Progenitor cell of endocrine pancreas (in vitro differentiated cells): ENCODE data around the gene BSND. TPM values are rescaled to one million over a fixed set of nuclear protein-coding genes. Genes with fewer than 3 reads are reported as not detected.

Experiments
- DNase-seq: peaks from one replicate; pipeline ENCODE4 v3.0.0; 2021; ENCODE audit warnings: low spot score; ENCODE audit not compliant: unreplicated experiment
- H3K27ac Mint-ChIP-seq: 2 replicates; pipeline ENCODE4 v1.8.0; 2021; ENCODE audit warnings: mild to moderate bottlenecking, moderate library complexity, mixed read lengths
- H3K27me3 Mint-ChIP-seq: 2 replicates; pipeline ENCODE4 v1.8.0; 2021; ENCODE audit warnings: mixed read lengths
- H3K36me3 Mint-ChIP-seq: 2 replicates; pipeline ENCODE4 v1.8.0; 2022; ENCODE audit warnings: mixed read lengths; ENCODE audit not compliant: insufficient read depth
- H3K4me1 Mint-ChIP-seq: 2 replicates; pipeline ENCODE4 v1.8.0; 2021; ENCODE audit warnings: low read depth, mixed read lengths
- H3K4me3 Mint-ChIP-seq: 2 replicates; pipeline ENCODE4 v1.8.0; 2021; ENCODE audit warnings: low read depth, mild to moderate bottlenecking, moderate library complexity, mixed read lengths
- H3K9me3 Mint-ChIP-seq: 2 replicates; pipeline ENCODE4 v1.8.0; 2021; ENCODE audit warnings: low read depth, mixed read lengths
- total RNA-seq: library from RNA; stranded (reverse); gene quantifications from 2 replicates; pipeline ENCODE4 v1.2.1, GENCODE V29; 2021
- TF ChIP-seq, protein P1 (sequence below): fragments of 200-600 bp; sonication (generic); IDR thresholded peaks from one replicate; pipeline ENCODE4 v1.5.0; 2021; ENCODE audit warnings: antibody characterized with exemption, mild to moderate bottlenecking; ENCODE audit not compliant: unreplicated experiment

BSND gene
- total RNA-seq, 1 donor from 2014 or later: not detected

DNA sequence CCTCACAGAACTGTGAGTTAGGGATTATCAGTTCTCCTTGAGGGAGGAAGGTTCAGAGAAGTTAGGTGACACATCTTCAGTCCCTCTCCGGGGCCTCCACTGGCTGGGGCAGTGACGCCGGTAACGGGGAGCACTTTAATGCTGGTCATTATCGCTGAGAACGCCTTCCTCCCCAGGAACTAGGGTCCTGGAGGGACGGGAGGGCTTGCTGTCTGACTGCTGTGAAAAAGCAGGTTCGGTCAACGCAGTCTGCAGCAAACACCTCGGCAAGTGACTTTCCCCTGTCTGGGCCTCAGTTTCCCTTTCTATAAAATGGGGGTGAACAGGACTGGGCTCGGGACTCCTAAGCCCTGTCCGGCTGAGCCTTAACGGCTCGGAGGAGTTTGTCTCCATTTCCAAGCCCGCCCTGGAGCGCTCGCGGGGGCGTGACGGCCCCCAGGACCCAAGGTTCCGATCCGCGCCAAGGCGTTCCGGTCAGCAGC lies 18.6 kb upstream of the BSND start:
- H3K27ac Mint-ChIP-seq: no peak overlapping the region
- TF ChIP-seq, protein P1, sequence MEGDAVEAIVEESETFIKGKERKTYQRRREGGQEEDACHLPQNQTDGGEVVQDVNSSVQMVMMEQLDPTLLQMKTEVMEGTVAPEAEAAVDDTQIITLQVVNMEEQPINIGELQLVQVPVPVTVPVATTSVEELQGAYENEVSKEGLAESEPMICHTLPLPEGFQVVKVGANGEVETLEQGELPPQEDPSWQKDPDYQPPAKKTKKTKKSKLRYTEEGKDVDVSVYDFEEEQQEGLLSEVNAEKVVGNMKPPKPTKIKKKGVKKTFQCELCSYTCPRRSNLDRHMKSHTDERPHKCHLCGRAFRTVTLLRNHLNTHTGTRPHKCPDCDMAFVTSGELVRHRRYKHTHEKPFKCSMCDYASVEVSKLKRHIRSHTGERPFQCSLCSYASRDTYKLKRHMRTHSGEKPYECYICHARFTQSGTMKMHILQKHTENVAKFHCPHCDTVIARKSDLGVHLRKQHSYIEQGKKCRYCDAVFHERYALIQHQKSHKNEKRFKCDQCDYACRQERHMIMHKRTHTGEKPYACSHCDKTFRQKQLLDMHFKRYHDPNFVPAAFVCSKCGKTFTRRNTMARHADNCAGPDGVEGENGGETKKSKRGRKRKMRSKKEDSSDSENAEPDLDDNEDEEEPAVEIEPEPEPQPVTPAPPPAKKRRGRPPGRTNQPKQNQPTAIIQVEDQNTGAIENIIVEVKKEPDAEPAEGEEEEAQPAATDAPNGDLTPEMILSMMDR: no peak
- peak overlapping the region; percentile 45 for H3K4me3 Mint-ChIP-seq
- H3K36me3 Mint-ChIP-seq: no peaks in the 10 kb centered on the region
- H3K27me3 Mint-ChIP-seq: peaks cover 72% of the 10 kb centered on the region
- H3K4me1 Mint-ChIP-seq: peaks cover 5% of the 10 kb centered on the region
- H3K9me3 Mint-ChIP-seq: no peaks in the 10 kb centered on the region
- no peak for DNase-seq

DNA sequence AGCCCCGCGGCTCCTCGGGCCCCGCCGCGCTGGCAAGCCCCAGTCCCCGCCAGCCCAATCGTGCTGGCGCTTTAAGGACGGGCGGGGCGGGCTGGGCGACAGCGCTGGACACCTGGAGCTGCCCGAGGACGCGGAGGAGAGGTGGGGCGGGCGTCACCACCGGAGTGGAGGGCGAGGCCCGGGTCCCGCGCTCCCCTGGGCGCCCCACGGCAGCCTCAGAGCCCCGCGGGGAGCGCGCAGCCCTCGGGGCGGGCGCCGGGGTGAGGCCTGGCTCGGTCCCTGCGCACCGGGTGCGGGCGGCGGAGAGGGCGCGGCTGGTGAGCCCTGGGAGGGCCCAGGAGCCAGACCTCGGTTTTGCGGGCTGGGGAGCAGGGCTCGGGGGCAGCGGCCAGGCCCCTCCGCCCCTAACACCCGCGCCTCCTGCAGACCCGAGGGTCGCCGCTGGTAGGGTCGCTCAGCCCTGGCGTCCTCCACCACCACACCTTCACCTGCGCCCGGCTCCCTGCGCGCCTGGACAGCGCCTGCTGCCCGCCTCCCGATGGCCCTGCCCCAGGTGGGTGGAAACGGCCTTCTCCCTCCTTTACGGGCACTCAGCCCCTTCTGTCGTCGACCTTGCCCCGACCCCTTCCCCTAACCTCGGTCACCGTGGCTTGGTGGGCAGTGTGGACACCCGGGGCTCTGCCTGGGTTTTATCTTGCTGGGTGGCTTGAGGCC lies 18.0 kb upstream of the BSND start, which contains the start of gene TMEM61:
TSS of gene TMEM61 (plus strand) at position 101 of the 714 bp plus-strand sequence. CDS start at position 539, 438 bp downstream.
- Mint-ChIP-seq H3K27me3 (peaks cover 71% of the 10 kb centered on the region), H3K4me3 (peak within 1 kb of the TSS; percentile 66), H3K9me3 (no peaks in the 10 kb centered on the region), H3K27ac (no peak within 1 kb of the TSS), H3K36me3 (no peaks in the 10 kb centered on the region), H3K4me1 (peaks cover 5% of the 10 kb centered on the region)
- DNase-seq: no peak
- TF ChIP-seq, protein P1: no peak

DNA sequence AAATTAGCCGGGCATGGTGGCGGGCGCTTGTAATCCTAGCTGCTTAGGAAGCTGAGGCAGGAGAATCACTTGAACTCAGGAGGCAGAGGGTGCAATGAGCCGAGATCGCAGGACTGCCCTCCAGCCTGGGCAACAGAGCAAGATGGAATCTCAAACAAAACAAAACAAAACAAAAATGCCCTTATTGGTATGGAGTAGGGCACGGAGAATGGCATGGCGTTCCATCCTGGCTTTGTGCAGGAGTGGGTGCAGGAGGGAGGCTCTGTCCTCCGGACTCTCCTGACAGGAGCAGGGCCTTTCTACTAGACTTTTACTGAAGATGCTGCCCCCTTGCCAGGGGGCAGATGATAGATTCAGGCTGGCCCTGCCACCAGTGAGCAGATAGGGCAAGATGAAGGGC lies 17.3 kb upstream of the BSND start:
- Mint-ChIP-seq H3K27ac (no peak overlapping the region), H3K4me1 (peaks cover 5% of the 10 kb centered on the region), H3K9me3 (no peaks in the 10 kb centered on the region), H3K4me3 (peak overlapping the region; percentile 66), H3K36me3 (no peaks in the 10 kb centered on the region), H3K27me3 (peaks cover 69% of the 10 kb centered on the region)
- no peak for DNase-seq
- TF ChIP-seq, protein P1: no peak

DNA sequence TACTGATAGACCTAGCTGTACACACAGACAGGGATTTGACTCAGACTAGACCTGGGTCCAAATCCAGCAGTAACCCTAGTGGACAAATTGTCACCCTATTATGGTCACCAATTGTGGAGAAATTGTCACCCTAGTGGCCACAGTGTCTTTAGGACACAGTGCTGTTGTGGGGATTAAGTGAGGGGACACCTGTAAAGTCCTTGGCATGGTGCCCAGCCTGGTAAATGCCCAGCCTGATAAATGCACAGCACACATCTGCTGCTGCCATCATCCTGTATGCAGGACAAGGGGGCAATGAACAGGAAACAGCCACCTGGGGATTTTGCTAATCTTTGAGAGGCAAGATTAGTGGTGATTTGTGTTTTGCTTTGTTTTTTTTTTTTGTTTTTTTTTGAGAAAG lies 16.0 kb upstream of the BSND start:
- no peaks in the 10 kb centered on the region for H3K9me3 Mint-ChIP-seq
- H3K27ac Mint-ChIP-seq: no peak overlapping the region
- DNase-seq: no peak
- H3K36me3 Mint-ChIP-seq: no peaks in the 10 kb centered on the region
- H3K4me1 Mint-ChIP-seq: peaks cover 5% of the 10 kb centered on the region
- H3K27me3 Mint-ChIP-seq: peaks cover 68% of the 10 kb centered on the region
- H3K4me3 Mint-ChIP-seq: no peak overlapping the region
- TF ChIP-seq, protein P1: no peak

DNA sequence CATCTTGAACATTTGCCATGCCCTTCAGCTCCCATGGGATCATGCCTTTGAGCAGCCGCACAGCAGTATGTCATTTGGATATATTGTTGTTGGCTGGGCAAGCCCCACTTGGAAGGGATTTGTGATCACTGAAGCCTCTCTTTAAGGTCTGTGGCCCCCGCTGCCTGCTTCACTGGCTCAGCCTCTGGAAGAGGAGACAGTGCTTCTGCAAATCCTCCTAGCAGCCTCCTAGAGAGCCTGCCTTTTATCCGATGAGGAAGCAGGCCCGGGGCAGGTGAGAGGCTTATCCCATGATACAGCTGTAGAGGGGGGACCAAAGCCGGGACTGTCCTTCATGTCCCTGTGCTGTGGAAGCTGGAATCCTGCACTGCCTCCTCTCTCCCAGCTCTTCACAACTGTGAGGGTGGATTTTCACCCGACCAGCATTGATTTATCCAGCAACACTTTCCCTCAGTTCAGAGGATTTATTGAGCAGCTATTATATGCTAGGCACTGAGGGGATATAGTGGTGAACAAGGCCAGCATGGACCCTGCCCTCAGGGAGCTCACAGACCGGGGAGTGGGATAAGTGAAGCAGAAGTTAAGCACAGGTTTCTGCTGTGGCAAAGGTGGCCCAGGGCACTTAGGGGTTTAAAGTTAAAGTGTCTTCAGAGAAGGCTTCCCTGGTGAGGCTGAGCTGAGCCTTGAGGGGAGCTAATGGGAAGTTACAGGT lies 14.4 kb upstream of the BSND start:
- Mint-ChIP-seq H3K36me3 (no peaks in the 10 kb centered on the region), H3K4me3 (no peak overlapping the region), H3K4me1 (peaks cover 5% of the 10 kb centered on the region), H3K27ac (no peak overlapping the region), H3K9me3 (no peaks in the 10 kb centered on the region), H3K27me3 (peaks cover 52% of the 10 kb centered on the region)
- TF ChIP-seq, protein P1: no peak
- DNase-seq: no peak
